BJ (cell line): ENCODE data around the gene CSNK1E. TPM values are rescaled to one million over a fixed set of nuclear protein-coding genes. Genes with fewer than 3 reads are reported as not detected.

Experiments
- CTCF ChIA-PET: fragments of 350-600 bp; formaldehyde crosslinking; extraction: SDS; loops from one replicate; lab custom pipeline; 2021; ENCODE audit warnings: antibody characterized with exemption, inconsistent platforms; lab: Yijun Ruan, JAX
- POLR2A ChIA-PET: fragments of 300-600 bp; sonication (Branson Sonifier 250); formaldehyde crosslinking; extraction: SDS; loops from one replicate; lab custom pipeline; 2021; ENCODE audit warnings: antibody characterized with exemption; lab: Charles Lee
- DNase-seq: peaks from one replicate; pipeline ENCODE4 v3.0.0-alpha.2; 2011; ENCODE audit warnings: low read depth
- H3K27me3 ChIP-seq: 2 replicates; pipeline ENCODE4 v1.6.0; 2011; ENCODE audit warnings: low read length; ENCODE audit not compliant: control insufficient read depth, insufficient read depth
- H3K36me3 ChIP-seq: 2 replicates; pipeline ENCODE4 v1.5.1; 2011; ENCODE audit warnings: low read length; ENCODE audit not compliant: control insufficient read depth, insufficient read depth
- H3K4me3 ChIP-seq: 2 replicates; pipeline ENCODE4 v1.5.1; 2011; ENCODE audit warnings: low read depth, mild to moderate bottlenecking, control low read depth, low read length
- polyA plus RNA-seq: library from polyadenylated mRNA; depleted of rRNA; stranded (reverse); fragments of >200 nt; gene quantifications from 2 replicates; pipeline ENCODE4 v1.2.3, GENCODE V29; 2011
- TF ChIP-seq, protein P1 (sequence below): IDR thresholded peaks from 2 replicates; pipeline ENCODE4 v1.5.1; 2011; ENCODE audit warnings: low read depth, mild to moderate bottlenecking, control low read depth, inconsistent platforms, low read length, moderate library complexity; ENCODE audit not compliant: insufficient read depth

Gene CSNK1E
- polyA plus RNA-seq, 1 experiment = 183 TPM

DNA sequence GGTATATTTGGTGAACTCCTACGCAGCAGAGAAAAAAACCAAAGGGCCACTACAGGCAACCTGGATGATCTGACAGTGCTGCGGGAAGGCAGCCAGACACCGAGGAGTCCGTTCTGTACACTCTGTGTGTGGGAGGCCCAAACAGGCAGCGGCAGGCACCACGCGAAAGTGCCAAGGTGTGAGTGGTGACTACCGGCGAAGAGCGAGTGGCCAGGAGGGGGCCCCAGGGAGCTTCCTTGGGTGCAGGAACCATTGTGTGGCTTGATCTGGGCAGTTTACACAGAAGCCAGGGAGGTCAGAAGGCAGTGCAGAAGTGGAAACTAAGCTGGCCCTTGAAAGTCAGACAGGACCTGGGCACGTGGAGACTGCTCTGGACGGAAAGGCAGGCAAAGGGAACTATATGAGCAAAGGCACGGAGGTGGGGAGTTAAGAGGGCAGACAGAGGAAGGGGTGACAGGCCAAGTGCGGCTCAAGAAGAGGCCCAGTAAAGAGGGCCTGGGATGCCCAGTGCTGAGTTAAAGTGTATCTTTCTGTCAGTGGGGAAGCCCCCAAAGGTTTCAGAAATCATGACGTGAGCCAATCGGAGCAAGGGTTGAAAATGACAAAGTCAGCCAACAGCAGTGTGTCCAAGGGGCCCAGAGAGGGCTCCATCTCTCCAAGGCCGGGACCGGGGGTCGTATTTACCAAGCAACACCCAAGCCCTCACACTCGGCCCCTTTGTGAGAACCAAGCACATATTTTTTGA lies 55.0 kb downstream of the CSNK1E start:
- no peak overlapping the region for H3K4me3 ChIP-seq
- CTCF ChIA-PET = interaction anchor here (0.6 to 1.4 kb wide), 8 partner anchors 9 to 164 kb away, joined by 3 to 4 read pairs (median 3); no protein-coding TSS in a partner anchor
- POLR2A ChIA-PET = no interaction called here
- no peak for DNase-seq
- no peaks in the 10 kb centered on the region for H3K27me3 ChIP-seq
- TF ChIP-seq, protein P1, sequence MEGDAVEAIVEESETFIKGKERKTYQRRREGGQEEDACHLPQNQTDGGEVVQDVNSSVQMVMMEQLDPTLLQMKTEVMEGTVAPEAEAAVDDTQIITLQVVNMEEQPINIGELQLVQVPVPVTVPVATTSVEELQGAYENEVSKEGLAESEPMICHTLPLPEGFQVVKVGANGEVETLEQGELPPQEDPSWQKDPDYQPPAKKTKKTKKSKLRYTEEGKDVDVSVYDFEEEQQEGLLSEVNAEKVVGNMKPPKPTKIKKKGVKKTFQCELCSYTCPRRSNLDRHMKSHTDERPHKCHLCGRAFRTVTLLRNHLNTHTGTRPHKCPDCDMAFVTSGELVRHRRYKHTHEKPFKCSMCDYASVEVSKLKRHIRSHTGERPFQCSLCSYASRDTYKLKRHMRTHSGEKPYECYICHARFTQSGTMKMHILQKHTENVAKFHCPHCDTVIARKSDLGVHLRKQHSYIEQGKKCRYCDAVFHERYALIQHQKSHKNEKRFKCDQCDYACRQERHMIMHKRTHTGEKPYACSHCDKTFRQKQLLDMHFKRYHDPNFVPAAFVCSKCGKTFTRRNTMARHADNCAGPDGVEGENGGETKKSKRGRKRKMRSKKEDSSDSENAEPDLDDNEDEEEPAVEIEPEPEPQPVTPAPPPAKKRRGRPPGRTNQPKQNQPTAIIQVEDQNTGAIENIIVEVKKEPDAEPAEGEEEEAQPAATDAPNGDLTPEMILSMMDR = peak; percentile 43
- H3K36me3 ChIP-seq = peaks cover 5% of the 10 kb centered on the region

DNA sequence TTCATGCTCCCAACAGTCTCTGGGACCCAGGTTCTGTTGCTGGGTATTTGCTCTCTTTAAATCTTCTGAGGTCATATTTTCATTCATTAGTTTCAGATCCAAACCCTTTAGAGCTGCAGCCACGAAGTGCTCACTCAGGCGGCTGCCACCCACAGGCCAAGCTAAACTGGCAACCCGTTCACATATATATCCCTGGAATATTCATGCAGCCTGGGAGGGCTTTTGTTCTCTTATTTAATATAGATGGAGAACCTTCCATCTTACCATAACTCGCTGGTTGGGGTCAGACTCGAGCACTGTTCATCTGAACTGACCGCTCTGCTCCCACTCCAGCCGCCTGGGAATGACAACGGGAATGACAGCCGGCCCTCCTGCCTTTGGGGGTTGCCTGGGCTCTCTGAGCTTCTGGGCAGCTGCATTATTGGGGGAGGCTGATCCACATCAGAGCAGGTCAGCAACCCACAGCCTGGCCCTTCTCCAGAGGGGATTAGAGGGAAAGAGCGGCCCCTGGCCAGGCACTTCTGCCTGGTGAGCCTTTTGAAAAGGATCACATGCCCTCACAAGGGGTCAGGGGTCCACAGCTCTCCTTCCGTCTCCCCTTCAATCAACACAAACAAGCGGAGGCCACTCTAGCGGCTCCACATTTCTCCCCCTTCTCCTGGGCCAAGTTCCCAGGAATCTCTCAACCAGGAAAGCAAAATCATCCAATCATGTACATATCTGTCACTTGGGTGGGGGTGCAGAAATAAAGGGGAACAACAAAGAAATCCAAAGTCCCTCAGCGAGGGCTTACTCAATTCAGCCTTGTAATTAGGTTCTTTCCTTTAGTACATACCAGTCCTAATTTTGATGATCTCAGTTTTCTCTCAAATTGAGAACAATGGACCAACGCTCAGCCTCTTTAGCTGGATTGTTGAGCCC lies 56.2 kb downstream of the CSNK1E start:
- ChIA-PET CTCF (interaction anchor here (0.6 to 1.4 kb wide), 5 partner anchors 11 to 187 kb away, joined by 3 to 4 read pairs (median 3); no protein-coding TSS in a partner anchor), POLR2A (no interaction called here)
- TF ChIP-seq, protein P1 = peak; percentile 22; the same call in 1 of the 2 replicates
- peaks cover 5% of the 10 kb centered on the region for H3K36me3 ChIP-seq
- DNase-seq = no peak
- no peaks in the 10 kb centered on the region for H3K27me3 ChIP-seq
- no peak overlapping the region for H3K4me3 ChIP-seq

DNA sequence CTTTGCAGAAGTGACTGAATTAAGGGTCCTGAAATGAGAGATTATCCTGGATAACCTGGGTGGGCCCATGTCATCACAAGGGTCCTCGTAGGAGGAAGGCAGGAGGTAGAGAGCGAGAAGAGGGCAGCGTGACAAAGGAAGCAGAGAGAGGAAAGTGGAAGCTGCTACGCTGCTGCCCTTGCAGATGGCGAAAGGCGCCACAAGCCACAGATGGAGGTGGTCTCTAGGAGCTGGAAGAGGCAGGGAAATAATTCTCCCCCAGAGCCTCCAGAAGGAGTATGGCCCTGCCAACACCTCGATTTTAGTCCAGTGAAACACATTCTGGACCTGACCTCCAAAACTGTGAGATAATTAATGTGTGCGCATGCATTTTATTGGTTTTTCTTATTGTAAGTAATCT lies 57.9 kb downstream of the CSNK1E start:
- no peak for DNase-seq
- H3K36me3 ChIP-seq = peaks cover 2% of the 10 kb centered on the region; the same call in 1 of the 2 replicates
- POLR2A ChIA-PET = no interaction called here
- CTCF ChIA-PET = interaction anchor here (1.4 kb wide), 1 partner anchor 148 kb away, joined by 3 read pairs; no protein-coding TSS in a partner anchor
- TF ChIP-seq, protein P1 = no peak
- H3K27me3 ChIP-seq = no peaks in the 10 kb centered on the region
- no peak overlapping the region for H3K4me3 ChIP-seq

DNA sequence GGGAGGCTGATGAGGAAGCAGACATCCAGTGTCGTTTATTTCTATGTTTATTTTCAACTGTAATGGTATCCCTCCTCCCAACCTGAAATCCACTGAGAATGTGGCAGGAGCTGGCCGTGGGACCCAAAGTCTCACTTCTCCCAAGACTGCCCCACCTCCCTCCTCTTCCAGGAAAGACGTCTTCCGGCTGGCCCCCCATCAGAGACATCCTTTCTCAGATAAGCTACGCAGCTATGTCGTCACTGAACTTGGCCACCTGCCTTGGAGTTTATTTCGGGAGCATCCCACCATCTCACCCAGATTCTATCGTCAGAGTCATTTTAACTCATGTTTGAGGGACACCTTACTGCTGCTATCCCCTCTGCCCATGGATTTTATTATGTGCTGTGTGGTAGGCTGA lies 58.3 kb downstream of the CSNK1E start:
- DNase-seq = no peak
- POLR2A ChIA-PET = no interaction called here
- TF ChIP-seq, protein P1 = no peak
- CTCF ChIA-PET = interaction anchor here (1.4 kb wide), 1 partner anchor 147 kb away, joined by 3 read pairs; no protein-coding TSS in a partner anchor
- no peaks in the 10 kb centered on the region for H3K27me3 ChIP-seq
- no peak overlapping the region for H3K4me3 ChIP-seq
- peaks cover 2% of the 10 kb centered on the region; the same call in 1 of the 2 replicates for H3K36me3 ChIP-seq
